Gastroesophageal sphincter (tissue), 4 donors: ENCODE results near the gene BRMS1L. TPM values are rescaled to one million over a fixed set of nuclear protein-coding genes. Genes with fewer than 3 reads are reported as not detected.

Source experiments
- ATAC-seq: fragments of 150-250 bp; one replicate; pipeline ENCODE4 v1.9.1; 2016; ENCODE audit warnings: mild to moderate bottlenecking, moderate library complexity
- H3K27ac ChIP-seq, 4 donors: fragments of 200-600 bp; sonication (generic) in 3 of 4; 1 replicate in 3 of 4; 2 replicates in 1 of 4; pipeline ENCODE4 v1.5.1; 2016 to 2019
- H3K27me3 ChIP-seq: fragments of 200-600 bp; sonication (generic); one replicate; pipeline ENCODE4 v1.5.1; 2019
- H3K36me3 ChIP-seq, 2 donors: fragments of 200-600 bp; sonication (generic); one replicate each; pipeline ENCODE4 v1.5.1; 2019; ENCODE audit warnings: control low read depth in 1 of 2
- H3K4me1 ChIP-seq, 3 donors: fragments of 200-600 bp; sonication (generic); 1 replicate in 2 of 3; 2 replicates in 1 of 3; pipeline ENCODE4 v1.5.1; 2016 to 2019; ENCODE audit warnings: control low read depth in 2 of 3
- H3K4me3 ChIP-seq, 2 donors: fragments of 200-600 bp; sonication (generic); one replicate each; pipeline ENCODE4 v1.5.1; 2019; ENCODE audit warnings: mild to moderate bottlenecking in 1 of 2, moderate library complexity in 1 of 2
- H3K9me3 ChIP-seq, 3 donors: fragments of 200-600 bp; sonication (generic); one replicate each; pipeline ENCODE4 v1.5.1; 2017 to 2019; ENCODE audit warnings: control low read depth in 2 of 3
- EP300 ChIP-seq: sonication (generic); formaldehyde crosslinking; IDR thresholded peaks from one replicate; pipeline ENCODE4 v1.6.1; 2017; ENCODE audit warnings: antibody characterized with exemption, mild to moderate bottlenecking
- POLR2A ChIP-seq, 2 donors: fragments of 450-650 bp; IDR thresholded peaks; one replicate each; pipeline ENCODE4 v1.6.1; 2017; ENCODE audit warnings: antibody characterized with exemption in 2 of 2, mild to moderate bottlenecking in 2 of 2, moderate library complexity in 1 of 2
- POLR2AphosphoS5 ChIP-seq: sonication (generic); formaldehyde crosslinking; IDR thresholded peaks from one replicate; pipeline ENCODE4 v1.6.1; 2017; ENCODE audit warnings: antibody characterized with exemption
- WGBS, 2 donors: methylation state at CpG; one replicate each; pipeline ENCODE4 v1.1.5; 2018; ENCODE audit warnings: low coverage in 1 of 2; 5-methylcytosine and 5-hydroxymethylcytosine counted together
- total RNA-seq, 4 donors: library from RNA; depleted of rRNA; stranded (reverse); fragments of >200 nt; gene quantifications; one replicate each; pipeline ENCODE4 v1.1.0, GENCODE V29; 2016
- TF ChIP-seq, protein P1 (sequence below), 4 experiments: fragments of 200-600 bp in 2 of 4; fragments of 450-650 bp in 2 of 4; sonication (generic) in 1 of 4; IDR thresholded peaks; one replicate each; pipeline ENCODE4 v1.5.1; 2017 to 2019; ENCODE audit warnings: antibody characterized with exemption in 4 of 4, mild to moderate bottlenecking in 2 of 4, moderate library complexity in 2 of 4

BRMS1L gene
- total RNA-seq, 4 donors from 2014 or later: 5.4 to 8.9 (median 7.0) TPM

DNA sequence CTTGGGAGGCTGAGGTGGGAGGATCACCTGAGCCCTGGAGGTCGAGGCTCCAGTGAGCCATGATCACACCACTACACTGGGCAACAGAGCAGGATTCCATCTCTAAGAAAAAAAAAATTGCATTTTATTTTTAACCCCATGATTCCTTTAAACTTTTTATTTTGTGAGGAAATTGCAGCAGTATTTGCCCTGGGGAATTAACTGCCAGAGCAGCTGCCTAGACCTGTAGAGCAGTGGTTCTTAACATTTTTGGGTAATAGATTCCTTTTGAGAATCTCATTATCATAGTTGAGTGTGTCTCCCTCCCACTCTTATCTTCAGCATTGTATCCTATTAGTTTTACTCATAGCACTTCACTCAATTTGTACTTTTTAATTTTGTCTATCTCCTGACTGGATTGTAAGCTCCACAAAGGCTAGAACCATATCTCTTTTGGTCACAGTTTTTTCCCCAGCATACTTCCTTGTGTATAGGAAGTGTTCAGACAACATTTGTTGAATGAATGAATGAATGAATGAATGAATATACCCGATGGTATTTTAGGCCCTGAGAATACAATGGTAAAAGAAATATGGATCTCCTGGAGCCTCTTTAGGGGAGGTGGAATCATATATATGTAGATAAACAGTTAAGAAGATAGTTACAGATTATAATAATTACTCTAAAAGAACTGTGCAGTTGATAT, 40.6 kb downstream of the BRMS1L start:
- no peak for TF ChIP-seq POLR2A (IDR thresholded peaks at IDR 0.05)
- TF ChIP-seq, protein P1, sequence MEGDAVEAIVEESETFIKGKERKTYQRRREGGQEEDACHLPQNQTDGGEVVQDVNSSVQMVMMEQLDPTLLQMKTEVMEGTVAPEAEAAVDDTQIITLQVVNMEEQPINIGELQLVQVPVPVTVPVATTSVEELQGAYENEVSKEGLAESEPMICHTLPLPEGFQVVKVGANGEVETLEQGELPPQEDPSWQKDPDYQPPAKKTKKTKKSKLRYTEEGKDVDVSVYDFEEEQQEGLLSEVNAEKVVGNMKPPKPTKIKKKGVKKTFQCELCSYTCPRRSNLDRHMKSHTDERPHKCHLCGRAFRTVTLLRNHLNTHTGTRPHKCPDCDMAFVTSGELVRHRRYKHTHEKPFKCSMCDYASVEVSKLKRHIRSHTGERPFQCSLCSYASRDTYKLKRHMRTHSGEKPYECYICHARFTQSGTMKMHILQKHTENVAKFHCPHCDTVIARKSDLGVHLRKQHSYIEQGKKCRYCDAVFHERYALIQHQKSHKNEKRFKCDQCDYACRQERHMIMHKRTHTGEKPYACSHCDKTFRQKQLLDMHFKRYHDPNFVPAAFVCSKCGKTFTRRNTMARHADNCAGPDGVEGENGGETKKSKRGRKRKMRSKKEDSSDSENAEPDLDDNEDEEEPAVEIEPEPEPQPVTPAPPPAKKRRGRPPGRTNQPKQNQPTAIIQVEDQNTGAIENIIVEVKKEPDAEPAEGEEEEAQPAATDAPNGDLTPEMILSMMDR (IDR thresholded peaks at IDR 0.05): no peak
- TF ChIP-seq EP300: no peak
- no peak for TF ChIP-seq POLR2AphosphoS5
- H3K27ac ChIP-seq: no peak overlapping the region
- no peak overlapping the region for H3K4me3 ChIP-seq
- WGBS, 2 donors: 40 to 68% methylated on average over 1 to 2 of the region's 2 CpGs
- ATAC-seq: no peak
- H3K36me3 ChIP-seq: peaks cover 0 to 50% of the 10 kb centered on the region in 2 donors
- no peaks in the 10 kb centered on the region for H3K27me3 ChIP-seq
- no peaks in the 10 kb centered on the region for H3K9me3 ChIP-seq
- peaks cover 0 to 16% (median 0%) of the 10 kb centered on the region in 3 donors for H3K4me1 ChIP-seq

DNA sequence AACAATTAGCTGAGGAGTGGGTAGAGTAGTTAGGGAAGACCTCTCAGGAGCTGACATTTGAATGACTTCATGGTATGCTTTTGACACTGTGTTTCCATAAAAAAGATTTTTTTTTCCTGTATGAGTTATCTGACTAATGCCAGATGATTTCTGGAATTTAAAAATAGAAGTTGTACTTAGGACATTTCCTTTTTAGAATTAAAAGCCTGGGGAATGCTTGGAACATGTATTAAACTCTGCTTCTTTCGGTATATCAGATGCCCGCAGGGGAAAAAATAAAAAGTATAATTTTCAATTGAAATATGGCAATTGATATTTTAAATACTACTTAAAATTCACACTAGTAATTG, 41.1 kb downstream of the BRMS1L start:
- 12% methylated on average over 2 of the region's 2 CpGs for WGBS, 2 donors
- H3K36me3 ChIP-seq: peaks cover 0 to 50% of the 10 kb centered on the region in 2 donors
- no peaks in the 10 kb centered on the region for H3K27me3 ChIP-seq
- H3K4me3 ChIP-seq: no peak overlapping the region
- no peaks in the 10 kb centered on the region for H3K9me3 ChIP-seq
- H3K27ac ChIP-seq: no peak overlapping the region
- TF ChIP-seq POLR2A (IDR thresholded peaks at IDR 0.05) (no peak), POLR2AphosphoS5 (no peak), EP300 (no peak)
- TF ChIP-seq, protein P1 (IDR thresholded peaks at IDR 0.05): no peak
- no peak for ATAC-seq
- H3K4me1 ChIP-seq: peaks cover 0 to 16% (median 0%) of the 10 kb centered on the region in 3 donors

DNA sequence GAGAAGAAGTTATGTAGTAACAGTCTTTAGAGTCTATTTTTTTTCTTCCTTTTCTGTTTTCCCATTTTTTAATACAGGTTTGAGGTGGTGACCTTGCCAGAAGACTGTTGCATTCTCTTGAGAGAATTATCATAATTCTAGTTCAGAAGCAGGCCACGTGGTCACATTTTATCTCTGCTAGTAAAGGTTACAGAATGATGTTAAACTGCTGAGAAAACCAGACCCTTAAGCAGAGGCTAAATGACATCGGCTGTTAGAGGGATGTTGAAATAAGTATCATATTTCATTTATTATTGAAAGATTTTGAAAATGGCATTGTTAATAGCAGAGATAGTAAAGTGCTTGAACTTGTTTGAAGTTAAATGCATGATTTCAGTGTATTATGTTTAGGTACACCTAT, 49.2 kb downstream of the BRMS1L start:
- TF ChIP-seq POLR2A (IDR thresholded peaks at IDR 0.05) (no peak), POLR2AphosphoS5 (no peak), EP300 (no peak)
- TF ChIP-seq, protein P1 (IDR thresholded peaks at IDR 0.05): no peak
- no peak for ATAC-seq
- Histone ChIP-seq H3K9me3 (no peaks in the 10 kb centered on the region), H3K36me3 (peaks cover 0 to 2% of the 10 kb centered on the region in 2 donors), H3K4me1 (peaks cover 10 to 19% (median 11%) of the 10 kb centered on the region in 3 donors), H3K27ac (no peak overlapping the region), H3K27me3 (no peaks in the 10 kb centered on the region), H3K4me3 (no peak overlapping the region)
- WGBS, 2 donors: 55 to 58% methylated on average over 2 of the region's 2 CpGs

DNA sequence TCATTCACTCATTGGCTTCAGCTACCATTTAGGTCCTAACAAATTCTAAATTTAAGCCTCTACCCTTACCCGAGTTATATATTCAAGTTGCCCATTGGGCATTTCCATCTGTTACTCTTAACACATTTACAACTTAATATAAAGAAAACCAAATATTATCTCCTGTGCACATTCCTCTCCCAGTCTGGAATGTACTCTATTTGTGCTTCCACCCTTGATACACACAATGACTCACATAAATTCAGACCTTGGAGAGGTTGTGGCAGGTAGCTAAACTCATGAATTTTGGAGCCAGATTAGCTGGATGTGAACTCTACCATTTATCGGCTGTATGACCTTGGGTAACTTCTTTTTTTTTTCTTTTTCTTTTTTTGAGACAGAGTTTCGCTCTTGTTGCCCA, 51.1 kb downstream of the BRMS1L start:
- TF ChIP-seq POLR2A (IDR thresholded peaks at IDR 0.05): no peak
- TF ChIP-seq POLR2AphosphoS5: no peak
- TF ChIP-seq, protein P1 (IDR thresholded peaks at IDR 0.05): no peak
- no peak for TF ChIP-seq EP300
- H3K27ac ChIP-seq: no peak overlapping the region
- 100% methylated on average over 2 to 3 of the region's 3 CpGs for WGBS, 2 donors
- no peaks in the 10 kb centered on the region for H3K36me3 ChIP-seq
- H3K4me3 ChIP-seq: no peak overlapping the region
- H3K4me1 ChIP-seq: peaks cover 10 to 19% (median 11%) of the 10 kb centered on the region in 3 donors
- no peaks in the 10 kb centered on the region for H3K9me3 ChIP-seq
- ATAC-seq: no peak
- H3K27me3 ChIP-seq: no peaks in the 10 kb centered on the region
